ENCODE data around the gene SYTL1. TPM values are rescaled to one million over a fixed set of nuclear protein-coding genes. Genes with fewer than 3 reads are reported as not detected.

SYTL1 gene
- total and polyA plus RNA-seq, 9 of the 15 experiments (the other 6 are each of a cell fraction or from before 2014, with no cell fraction given): 0.04 to 9.3 (median 1.7) TPM

DNA sequence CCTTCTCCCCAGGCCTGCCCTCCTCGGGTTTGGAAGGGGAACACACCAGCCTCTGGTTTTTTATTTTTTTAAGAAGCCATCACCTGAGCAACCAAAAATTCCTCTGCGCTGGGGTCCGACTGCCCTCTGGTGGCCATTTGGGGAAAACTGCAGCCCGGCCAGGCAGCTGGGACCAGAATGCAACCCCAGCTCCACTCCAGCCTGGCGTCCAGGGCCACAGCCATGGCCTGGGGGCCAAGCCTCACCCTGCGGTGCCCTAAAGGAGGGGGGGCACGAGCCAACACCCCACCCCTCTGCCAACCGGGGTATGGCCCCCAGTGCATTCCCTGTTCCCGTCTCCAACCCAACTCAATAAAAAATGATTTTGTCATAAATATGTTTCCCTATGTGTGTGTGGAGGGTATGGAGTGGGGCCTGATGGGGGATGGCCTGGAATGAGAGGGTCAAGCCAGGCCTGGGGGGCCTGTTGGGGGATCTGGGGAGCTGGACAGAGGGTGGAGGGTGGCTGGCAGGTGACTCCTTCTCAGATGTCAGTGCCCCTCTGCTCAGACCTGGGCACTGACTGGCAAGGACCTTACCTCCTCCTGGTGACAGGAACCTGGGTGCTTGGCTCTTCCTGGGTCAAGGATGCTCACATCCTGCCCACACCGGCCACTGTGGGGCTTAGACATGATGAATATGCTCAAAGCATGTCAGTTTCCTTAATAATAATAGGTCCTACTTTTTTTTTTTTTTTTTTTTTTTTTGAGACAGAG, 53.8 kb downstream of the SYTL1 start (continued):
- TF ChIP-seq ZNF780A (CRISPR knock-in tag; IDR thresholded peaks at IDR 0.05) (no peak), KLF13 (tag; IDR thresholded peaks at IDR 0.05; ENCODE audit: borderline replicate concordance, low read depth) (no peak), FOXJ3 (CRISPR knock-in tag; IDR thresholded peaks at IDR 0.05) (no peak), MCM7 (IDR thresholded peaks at IDR 0.05) (no peak), MAZ (CRISPR knock-in tag; conservative IDR thresholded peaks at IDR 0.05 in 1 of 2, IDR thresholded peaks at IDR 0.05 in 1 of 2) (no peak; a peak in 1 of 4 replicates), ZNF212 (CRISPR knock-in tag; IDR thresholded peaks at IDR 0.05) (no peak), BCOR (IDR thresholded peaks at IDR 0.05) (no peak), ZBTB11 (CRISPR knock-in tag; IDR thresholded peaks at IDR 0.05) (no peak), WHSC1 (IDR thresholded peaks at IDR 0.05; ENCODE audit: low read length) (no peak), ZNF384 (IDR thresholded peaks at IDR 0.05; ENCODE audit: low read depth, low read length) (peak; percentile 99), SRSF1 (IDR thresholded peaks at IDR 0.05; ENCODE audit: low read depth, low read length) (no peak), CREB1 (IDR thresholded peaks at IDR 0.05) (peak; percentile 33; the same call in 1 of the 2 replicates), CREB1 (CRISPR knock-in tag; IDR thresholded peaks at IDR 0.05) (0 out of 2 replicates have a peak, but pooled peaks have one; percentile 19), BRCA1 (IDR thresholded peaks at IDR 0.05) (no peak), BRCA1 (CRISPR knock-in tag; IDR thresholded peaks at IDR 0.05) (no peak)
- TF ChIP-seq, protein P1, sequence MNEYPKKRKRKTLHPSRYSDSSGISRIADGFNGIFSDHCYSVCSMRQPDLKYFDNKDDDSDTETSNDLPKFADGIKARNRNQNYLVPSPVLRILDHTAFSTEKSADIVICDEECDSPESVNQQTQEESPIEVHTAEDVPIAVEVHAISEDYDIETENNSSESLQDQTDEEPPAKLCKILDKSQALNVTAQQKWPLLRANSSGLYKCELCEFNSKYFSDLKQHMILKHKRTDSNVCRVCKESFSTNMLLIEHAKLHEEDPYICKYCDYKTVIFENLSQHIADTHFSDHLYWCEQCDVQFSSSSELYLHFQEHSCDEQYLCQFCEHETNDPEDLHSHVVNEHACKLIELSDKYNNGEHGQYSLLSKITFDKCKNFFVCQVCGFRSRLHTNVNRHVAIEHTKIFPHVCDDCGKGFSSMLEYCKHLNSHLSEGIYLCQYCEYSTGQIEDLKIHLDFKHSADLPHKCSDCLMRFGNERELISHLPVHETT (CRISPR knock-in tag; conservative IDR thresholded peaks at IDR 0.05 in 1 of 2, IDR thresholded peaks at IDR 0.05 in 1 of 2): no peak

Data from K562 (cell line).